Adrenal gland (tissue), 5 donors: ENCODE measurements around the gene LCN1.

Experiments used
- CTCF ChIP-seq, 6 experiments: fragments of 450-650 bp in 4 of 6; fragments of 200-600 bp in 2 of 6; sonication (generic) in 1 of 6; IDR thresholded peaks; 1 replicate in 5 of 6; 2 replicates in 1 of 6; pipeline versions ENCODE4 v1.5.1 to v1.8.0; 2016 to 2021; ENCODE audit warnings: antibody characterized with exemption in 6 of 6, mild to moderate bottlenecking in 2 of 6, moderate library complexity in 1 of 6
- POLR2A ChIP-seq, 2 donors: fragments of 450-650 bp; IDR thresholded peaks; one replicate each; pipeline ENCODE4 v1.6.1; 2017; ENCODE audit warnings: antibody characterized with exemption in 2 of 2, mild to moderate bottlenecking in 2 of 2, moderate library complexity in 1 of 2
- donor health status: DM: no; HTN: no; CAD: no.

- TF ChIP-seq CTCF (IDR thresholded peaks at IDR 0.05) (no peak), POLR2A (IDR thresholded peaks at IDR 0.05) (no peak)
These were observed 30.2 kb downstream of the LCN1 start for GRCh38 chr9:135551456-135551855.
